ENCODE measurements around the gene NGFR. TPM values are rescaled to one million over a fixed set of nuclear protein-coding genes. Genes with fewer than 3 reads are reported as not detected.
A peak's percentile ranks its signal among the peaks of the same experiment; 100 is the strongest.

The NGFR gene
- polyA plus RNA-seq, 1 donor from 2014 or later, result not detected

- Mint-ChIP-seq H3K4me1 (peaks cover 0 to 3% (median 0%) of the 10 kb centered on the region in 3 donors), H3K36me3 (no peaks in the 10 kb centered on the region), H3K27ac (peak overlapping the region in 1 of 3 donors; percentile 25), H3K27me3 (peaks cover 43% of the 10 kb centered on the region), H3K4me3 (no peak overlapping the region), H3K9me3 (peaks cover 0 to 3% (median 1%) of the 10 kb centered on the region in 3 donors)
Observed at GRCh38 chr17:49480836-49481615, 14.1 kb upstream of the NGFR start.

- H3K27me3 Mint-ChIP-seq, result peaks cover 41% of the 10 kb centered on the region
- no peaks in the 10 kb centered on the region for H3K36me3 Mint-ChIP-seq
- no peak overlapping the region for H3K4me3 Mint-ChIP-seq
- no peak overlapping the region for H3K27ac Mint-ChIP-seq
- H3K4me1 Mint-ChIP-seq, result peaks cover 0 to 3% (median 0%) of the 10 kb centered on the region in 3 donors
- H3K9me3 Mint-ChIP-seq, result no peaks in the 10 kb centered on the region
Observed at GRCh38 chr17:49482144-49482817, 12.8 kb upstream of the NGFR start.

DNA sequence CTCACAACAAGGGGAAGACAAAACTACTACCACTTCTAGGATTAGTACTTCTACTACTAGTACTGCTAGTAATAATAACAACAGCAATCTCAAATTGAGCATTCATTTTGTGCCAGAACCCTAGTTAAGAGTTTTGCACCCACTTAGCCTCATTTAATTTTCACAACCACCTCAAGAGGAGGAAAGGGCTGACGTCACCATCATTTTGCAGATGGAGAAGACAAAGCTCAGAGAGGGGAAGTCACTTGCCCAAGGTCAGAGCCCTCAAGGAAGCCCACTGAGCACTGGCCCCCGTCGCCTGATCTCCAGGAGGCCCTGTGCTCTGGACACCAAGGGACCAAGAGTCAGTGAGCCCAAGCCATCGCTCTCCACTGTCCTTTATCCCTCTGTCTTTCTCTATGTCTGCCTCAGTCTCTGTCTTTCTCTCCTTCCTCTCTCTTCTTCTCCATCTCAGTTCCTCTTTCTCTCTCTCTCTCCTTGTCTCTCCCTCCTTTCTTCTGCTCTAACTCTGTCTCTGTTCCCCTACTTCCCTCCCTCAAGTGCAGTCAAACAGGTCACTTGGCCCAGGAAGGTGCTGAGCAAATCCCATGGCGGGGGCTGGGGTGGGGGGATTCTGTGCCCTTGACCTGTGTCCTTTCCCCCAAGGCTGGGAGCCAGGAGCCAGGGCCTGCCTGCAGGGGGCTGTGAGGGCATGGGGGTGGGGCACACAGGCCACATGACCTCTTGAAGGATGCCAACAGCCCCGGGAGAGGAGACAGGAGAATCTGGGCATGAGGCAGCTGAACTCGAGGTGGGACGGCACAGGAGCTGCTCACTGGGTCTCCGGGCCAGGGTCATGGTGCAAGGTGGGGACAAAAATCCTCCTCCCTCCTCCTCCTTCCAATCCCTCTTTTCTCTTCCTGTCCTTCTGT is 11.2 kb upstream of the NGFR start:
- H3K27me3 Mint-ChIP-seq, result peaks cover 33% of the 10 kb centered on the region
- no peaks in the 10 kb centered on the region for H3K36me3 Mint-ChIP-seq
- H3K4me1 Mint-ChIP-seq, result peaks cover 0 to 3% (median 1%) of the 10 kb centered on the region in 3 donors
- H3K9me3 Mint-ChIP-seq, result no peaks in the 10 kb centered on the region
- no peak overlapping the region for H3K4me3 Mint-ChIP-seq
- H3K27ac Mint-ChIP-seq, result no peak overlapping the region

- no peak overlapping the region for H3K27ac Mint-ChIP-seq
- no peak overlapping the region for H3K4me3 Mint-ChIP-seq
- H3K36me3 Mint-ChIP-seq, result no peaks in the 10 kb centered on the region
- H3K9me3 Mint-ChIP-seq, result no peaks in the 10 kb centered on the region
- H3K4me1 Mint-ChIP-seq, result peaks cover 0 to 3% (median 1%) of the 10 kb centered on the region in 3 donors
- peaks cover 31% of the 10 kb centered on the region for H3K27me3 Mint-ChIP-seq
Observed at GRCh38 chr17:49484588-49484987, 10.5 kb upstream of the NGFR start.

GRCh38 chr17:49486012-49486641 is 9.0 kb upstream of the NGFR start:
- Mint-ChIP-seq H3K4me3 (no peak overlapping the region), H3K9me3 (no peaks in the 10 kb centered on the region), H3K27me3 (peaks cover 28% of the 10 kb centered on the region), H3K4me1 (peaks cover 0 to 3% (median 1%) of the 10 kb centered on the region in 3 donors), H3K27ac (no peak overlapping the region), H3K36me3 (no peaks in the 10 kb centered on the region)

DNA sequence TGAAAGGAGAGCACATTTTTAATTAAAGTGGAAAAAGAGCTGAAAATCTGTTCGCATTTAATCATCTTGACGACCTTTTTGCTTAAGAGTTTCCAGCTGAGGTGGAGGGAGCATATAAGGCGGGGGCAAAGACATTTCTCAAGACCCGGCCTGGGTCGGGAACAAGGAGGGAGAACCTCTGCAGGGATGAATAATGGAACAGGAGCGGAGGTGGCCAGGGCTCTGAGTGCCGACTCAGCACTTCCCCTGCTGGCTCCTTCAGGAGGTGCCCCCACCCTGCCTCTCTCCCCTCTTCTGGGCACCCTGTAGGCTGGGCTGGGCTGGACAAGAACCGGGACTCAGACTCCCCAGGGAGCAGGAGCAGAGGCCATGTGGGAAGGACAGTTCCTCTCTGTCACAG is 7.9 kb upstream of the NGFR start:
- Mint-ChIP-seq H3K9me3 (no peaks in the 10 kb centered on the region), H3K27me3 (peaks cover 28% of the 10 kb centered on the region), H3K27ac (peak overlapping the region in 1 of 3 donors; percentile 4), H3K4me1 (peaks cover 0 to 1% (median under 1%) of the 10 kb centered on the region in 3 donors), H3K36me3 (no peaks in the 10 kb centered on the region), H3K4me3 (no peak overlapping the region)

DNA sequence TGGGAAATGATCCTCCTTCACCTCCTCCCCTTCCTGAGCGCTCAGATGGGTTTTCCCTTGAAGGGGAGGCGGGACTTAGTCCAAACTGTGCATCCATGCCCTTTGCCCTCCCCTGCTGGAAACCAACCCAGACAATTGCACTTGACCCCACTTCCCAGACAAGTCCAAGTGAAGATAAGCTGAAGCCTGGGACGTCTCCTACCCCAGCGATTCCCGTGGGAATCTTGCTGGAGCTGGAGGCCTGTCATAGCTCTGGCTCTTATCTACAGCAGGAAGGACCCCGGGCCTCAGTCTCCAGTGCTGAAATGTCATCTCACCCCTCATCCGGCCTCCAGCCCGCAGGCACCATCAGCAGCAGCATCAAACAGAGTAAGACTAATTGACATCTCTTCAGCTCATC is 6.5 kb upstream of the NGFR start:
- Mint-ChIP-seq H3K36me3 (no peaks in the 10 kb centered on the region), H3K4me1 (peaks cover 0 to 5% (median 1%) of the 10 kb centered on the region in 3 donors), H3K4me3 (no peak overlapping the region), H3K9me3 (no peaks in the 10 kb centered on the region), H3K27me3 (peaks cover 22% of the 10 kb centered on the region), H3K27ac (no peak overlapping the region)

- Mint-ChIP-seq H3K4me1 (peaks cover 2 to 5% (median 3%) of the 10 kb centered on the region in 3 donors), H3K9me3 (no peaks in the 10 kb centered on the region), H3K27ac (no peak overlapping the region), H3K27me3 (peaks cover 21% of the 10 kb centered on the region), H3K36me3 (no peaks in the 10 kb centered on the region), H3K4me3 (no peak overlapping the region)
Observed at GRCh38 chr17:49489348-49489747, 5.7 kb upstream of the NGFR start.

GRCh38 chr17:49490276-49490675 is 4.8 kb upstream of the NGFR start:
- H3K4me1 Mint-ChIP-seq, result peaks cover 4 to 5% (median 5%) of the 10 kb centered on the region in 3 donors
- no peak overlapping the region for H3K4me3 Mint-ChIP-seq
- no peaks in the 10 kb centered on the region for H3K9me3 Mint-ChIP-seq
- H3K27me3 Mint-ChIP-seq, result peaks cover 17% of the 10 kb centered on the region
- H3K36me3 Mint-ChIP-seq, result no peaks in the 10 kb centered on the region
- H3K27ac Mint-ChIP-seq, result no peak overlapping the region

GRCh38 chr17:49491192-49491769 is 3.8 kb upstream of the NGFR start:
- Mint-ChIP-seq H3K4me3 (no peak overlapping the region), H3K4me1 (peaks cover 5 to 6% (median 5%) of the 10 kb centered on the region in 3 donors), H3K27ac (no peak overlapping the region), H3K9me3 (no peaks in the 10 kb centered on the region), H3K27me3 (peaks cover 11% of the 10 kb centered on the region), H3K36me3 (no peaks in the 10 kb centered on the region)

GRCh38 chr17:49494399-49494985 is 601 bp upstream of the NGFR start:
- H3K27me3 Mint-ChIP-seq, result peaks cover 18% of the 10 kb centered on the region
- H3K4me3 Mint-ChIP-seq, result peak overlapping the region; percentile 30 to 93 (median 88)
- H3K36me3 Mint-ChIP-seq, result no peaks in the 10 kb centered on the region
- H3K9me3 Mint-ChIP-seq, result no peaks in the 10 kb centered on the region
- H3K27ac Mint-ChIP-seq, result peak overlapping the region in 1 of 3 donors; percentile 39
- H3K4me1 Mint-ChIP-seq, result peaks cover 10 to 12% (median 10%) of the 10 kb centered on the region in 3 donors

GRCh38 chr17:49495842-49496182 is 719 bp downstream of the NGFR start:
- peak overlapping the region; percentile 63 to 90 (median 83) for H3K4me3 Mint-ChIP-seq
- H3K4me1 Mint-ChIP-seq, result peaks cover 10 to 13% (median 10%) of the 10 kb centered on the region in 3 donors
- peak overlapping the region in 1 of 3 donors; percentile 57 for H3K27ac Mint-ChIP-seq
- H3K36me3 Mint-ChIP-seq, result no peaks in the 10 kb centered on the region
- peaks cover 29% of the 10 kb centered on the region for H3K27me3 Mint-ChIP-seq
- no peaks in the 10 kb centered on the region for H3K9me3 Mint-ChIP-seq

GRCh38 chr17:49496183-49496866 is 1.2 kb downstream of the NGFR start:
- Mint-ChIP-seq H3K36me3 (no peaks in the 10 kb centered on the region), H3K27ac (peak overlapping the region in 1 of 3 donors; percentile 57), H3K27me3 (peaks cover 31% of the 10 kb centered on the region), H3K4me3 (peak overlapping the region; percentile 63 to 90 (median 83)), H3K9me3 (no peaks in the 10 kb centered on the region), H3K4me1 (peaks cover 10 to 13% (median 10%) of the 10 kb centered on the region in 3 donors)

All from IgD-negative memory B cell (primary cell).